ENCODE results near the gene CSNK2A1. TPM values are rescaled to one million over a fixed set of nuclear protein-coding genes. Genes with fewer than 3 reads are reported as not detected.
A peak's percentile ranks its signal among the peaks of the same experiment; 100 is the strongest.

Gene CSNK2A1
- 183 and 255 TPM in 2 replicates for polyA plus RNA-seq
- 218 and 276 TPM in 2 replicates for polyA minus RNA-seq

DNA sequence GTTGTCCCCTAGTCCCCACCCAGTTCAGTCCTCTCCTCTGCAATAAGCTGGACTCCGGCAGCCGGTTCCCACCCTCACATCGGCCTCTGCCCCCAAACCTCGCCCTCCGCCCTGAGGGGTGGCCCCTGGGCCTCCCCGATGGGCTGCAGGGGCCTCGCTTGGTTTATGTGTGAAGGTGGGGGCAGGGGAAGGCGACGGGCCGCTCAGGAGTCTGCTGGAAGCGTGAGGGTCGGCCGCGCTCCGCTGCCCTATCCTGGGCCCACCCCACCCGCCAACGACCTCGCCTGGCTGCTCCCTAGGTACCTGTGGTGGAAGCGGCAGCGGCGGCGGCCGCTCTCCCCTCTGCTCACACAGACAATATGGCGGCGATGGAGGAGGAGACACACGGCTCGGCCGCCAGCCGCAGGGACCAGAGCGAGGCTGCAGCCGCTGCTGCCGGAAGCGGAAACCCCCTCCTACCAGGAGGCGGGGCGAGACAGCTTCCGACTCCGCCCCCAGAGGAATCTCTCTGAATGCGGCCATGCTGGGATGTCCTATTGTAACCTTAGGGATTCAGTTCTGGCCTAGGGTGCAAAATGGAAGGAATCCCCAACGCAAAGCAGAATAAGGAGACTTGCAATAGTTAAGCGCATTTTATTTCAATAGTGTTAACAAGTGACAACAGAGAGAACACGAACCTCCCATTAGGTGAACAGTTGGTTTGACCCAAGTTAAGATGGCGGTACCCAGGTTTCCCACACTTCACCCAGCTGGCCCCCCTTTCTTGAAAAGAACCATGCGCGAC lies at the start of gene CSNK2A1:
Gene CSNK2A1 (minus strand): TSS at position 422 of the 784 bp plus-strand sequence. CDS start 35,239 bp downstream, outside the sequence.
- H3K9ac ChIP-seq (ENCODE audit: low read length), result peak within 1 kb of the TSS; percentile 99
- peak within 1 kb of the TSS; percentile 95 for H3K4me3 ChIP-seq (ENCODE audit: low read length)
- TF ChIP-seq MXI1 (conservative IDR thresholded peaks at IDR 0.05; ENCODE audit: poor library complexity, severe bottlenecking), result peak; percentile 77
- no peak for TF ChIP-seq EZH2 (IDR thresholded peaks at IDR 0.05; ENCODE audit: borderline replicate concordance, insufficient read depth, low read length, poor library complexity, severe bottlenecking)
- peak; percentile 31 for TF ChIP-seq EP300 (conservative IDR thresholded peaks at IDR 0.05; ENCODE audit: poor library complexity, severe bottlenecking)
- TF ChIP-seq POLR2AphosphoS5 (IDR thresholded peaks at IDR 0.05), result peak; percentile 98
- TF ChIP-seq, protein P1, sequence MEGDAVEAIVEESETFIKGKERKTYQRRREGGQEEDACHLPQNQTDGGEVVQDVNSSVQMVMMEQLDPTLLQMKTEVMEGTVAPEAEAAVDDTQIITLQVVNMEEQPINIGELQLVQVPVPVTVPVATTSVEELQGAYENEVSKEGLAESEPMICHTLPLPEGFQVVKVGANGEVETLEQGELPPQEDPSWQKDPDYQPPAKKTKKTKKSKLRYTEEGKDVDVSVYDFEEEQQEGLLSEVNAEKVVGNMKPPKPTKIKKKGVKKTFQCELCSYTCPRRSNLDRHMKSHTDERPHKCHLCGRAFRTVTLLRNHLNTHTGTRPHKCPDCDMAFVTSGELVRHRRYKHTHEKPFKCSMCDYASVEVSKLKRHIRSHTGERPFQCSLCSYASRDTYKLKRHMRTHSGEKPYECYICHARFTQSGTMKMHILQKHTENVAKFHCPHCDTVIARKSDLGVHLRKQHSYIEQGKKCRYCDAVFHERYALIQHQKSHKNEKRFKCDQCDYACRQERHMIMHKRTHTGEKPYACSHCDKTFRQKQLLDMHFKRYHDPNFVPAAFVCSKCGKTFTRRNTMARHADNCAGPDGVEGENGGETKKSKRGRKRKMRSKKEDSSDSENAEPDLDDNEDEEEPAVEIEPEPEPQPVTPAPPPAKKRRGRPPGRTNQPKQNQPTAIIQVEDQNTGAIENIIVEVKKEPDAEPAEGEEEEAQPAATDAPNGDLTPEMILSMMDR (IDR thresholded peaks at IDR 0.05; ENCODE audit: poor library complexity, severe bottlenecking), result peak; percentile 21
- TF ChIP-seq SMC3 (conservative IDR thresholded peaks at IDR 0.05; ENCODE audit: poor library complexity), result peak; percentile 33
- peak; percentile 90 for TF ChIP-seq TAF1 (IDR thresholded peaks at IDR 0.05; ENCODE audit: low read depth)
- no peak for TF ChIP-seq RAD21 (conservative IDR thresholded peaks at IDR 0.05)
- TF ChIP-seq, protein P2, sequence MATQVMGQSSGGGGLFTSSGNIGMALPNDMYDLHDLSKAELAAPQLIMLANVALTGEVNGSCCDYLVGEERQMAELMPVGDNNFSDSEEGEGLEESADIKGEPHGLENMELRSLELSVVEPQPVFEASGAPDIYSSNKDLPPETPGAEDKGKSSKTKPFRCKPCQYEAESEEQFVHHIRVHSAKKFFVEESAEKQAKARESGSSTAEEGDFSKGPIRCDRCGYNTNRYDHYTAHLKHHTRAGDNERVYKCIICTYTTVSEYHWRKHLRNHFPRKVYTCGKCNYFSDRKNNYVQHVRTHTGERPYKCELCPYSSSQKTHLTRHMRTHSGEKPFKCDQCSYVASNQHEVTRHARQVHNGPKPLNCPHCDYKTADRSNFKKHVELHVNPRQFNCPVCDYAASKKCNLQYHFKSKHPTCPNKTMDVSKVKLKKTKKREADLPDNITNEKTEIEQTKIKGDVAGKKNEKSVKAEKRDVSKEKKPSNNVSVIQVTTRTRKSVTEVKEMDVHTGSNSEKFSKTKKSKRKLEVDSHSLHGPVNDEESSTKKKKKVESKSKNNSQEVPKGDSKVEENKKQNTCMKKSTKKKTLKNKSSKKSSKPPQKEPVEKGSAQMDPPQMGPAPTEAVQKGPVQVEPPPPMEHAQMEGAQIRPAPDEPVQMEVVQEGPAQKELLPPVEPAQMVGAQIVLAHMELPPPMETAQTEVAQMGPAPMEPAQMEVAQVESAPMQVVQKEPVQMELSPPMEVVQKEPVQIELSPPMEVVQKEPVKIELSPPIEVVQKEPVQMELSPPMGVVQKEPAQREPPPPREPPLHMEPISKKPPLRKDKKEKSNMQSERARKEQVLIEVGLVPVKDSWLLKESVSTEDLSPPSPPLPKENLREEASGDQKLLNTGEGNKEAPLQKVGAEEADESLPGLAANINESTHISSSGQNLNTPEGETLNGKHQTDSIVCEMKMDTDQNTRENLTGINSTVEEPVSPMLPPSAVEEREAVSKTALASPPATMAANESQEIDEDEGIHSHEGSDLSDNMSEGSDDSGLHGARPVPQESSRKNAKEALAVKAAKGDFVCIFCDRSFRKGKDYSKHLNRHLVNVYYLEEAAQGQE (IDR thresholded peaks at IDR 0.05; ENCODE audit: borderline replicate concordance), result peak; percentile 95
- H3K4me2 ChIP-seq (ENCODE audit: low read length), result peak within 1 kb of the TSS; percentile 78
- no peaks in the 10 kb centered on the region for H3K27me3 ChIP-seq (ENCODE audit: insufficient read depth, low read depth, low read length)
- H2AFZ ChIP-seq (ENCODE audit: low read depth, low read length), result peak within 1 kb of the TSS; percentile 97
- H3K36me3 ChIP-seq (ENCODE audit: insufficient read depth, low read length), result no peaks in the 10 kb centered on the region
- no peaks in the 10 kb centered on the region for H3K9me3 ChIP-seq (ENCODE audit: low read length)
- peaks cover 49% of the 10 kb centered on the region for H3K79me2 ChIP-seq (replicated peaks; ENCODE audit: insufficient read depth, low read length)
- peak within 1 kb of the TSS; percentile 97 for H3K27ac ChIP-seq (ENCODE audit: low read length)
- H3F3A ChIP-seq (ENCODE audit: insufficient read depth, low read length, poor library complexity, severe bottlenecking), result no peaks in the 10 kb centered on the region
- no peaks in the 10 kb centered on the region for H4K20me1 ChIP-seq (ENCODE audit: insufficient read depth)
- no peaks in the 10 kb centered on the region for H3K9me2 ChIP-seq (ENCODE audit: insufficient read depth, low read length)

GRCh38 chr20:592506-592905 lies 48.9 kb upstream of the CSNK2A1 start:
- H3K9me3 ChIP-seq (ENCODE audit: low read length), result no peaks in the 10 kb centered on the region
- no peaks in the 10 kb centered on the region for H4K20me1 ChIP-seq (ENCODE audit: insufficient read depth)
- H3F3A ChIP-seq (ENCODE audit: insufficient read depth, low read length, poor library complexity, severe bottlenecking), result no peaks in the 10 kb centered on the region
- no peaks in the 10 kb centered on the region for H3K9me2 ChIP-seq (ENCODE audit: insufficient read depth, low read length)
- H3K27ac ChIP-seq (ENCODE audit: low read length), result no peak overlapping the region
- H2AFZ ChIP-seq (ENCODE audit: low read depth, low read length), result no peak overlapping the region
- H3K9ac ChIP-seq (ENCODE audit: low read length), result no peak overlapping the region
- no peak for TF ChIP-seq RAD21 (conservative IDR thresholded peaks at IDR 0.05)
- TF ChIP-seq SMC3 (conservative IDR thresholded peaks at IDR 0.05; ENCODE audit: poor library complexity), result no peak
- TF ChIP-seq, protein P2 (IDR thresholded peaks at IDR 0.05; ENCODE audit: borderline replicate concordance), result no peak
- TF ChIP-seq EP300 (conservative IDR thresholded peaks at IDR 0.05; ENCODE audit: poor library complexity, severe bottlenecking), result no peak
- no peak for TF ChIP-seq MXI1 (conservative IDR thresholded peaks at IDR 0.05; ENCODE audit: poor library complexity, severe bottlenecking)
- no peak for TF ChIP-seq POLR2AphosphoS5 (IDR thresholded peaks at IDR 0.05)
- TF ChIP-seq TAF1 (IDR thresholded peaks at IDR 0.05; ENCODE audit: low read depth), result no peak
- TF ChIP-seq, protein P1 (IDR thresholded peaks at IDR 0.05; ENCODE audit: poor library complexity, severe bottlenecking), result no peak
- no peak for TF ChIP-seq EZH2 (IDR thresholded peaks at IDR 0.05; ENCODE audit: borderline replicate concordance, insufficient read depth, low read length, poor library complexity, severe bottlenecking)
- no peak overlapping the region for H3K4me3 ChIP-seq (ENCODE audit: low read length)
- H3K27me3 ChIP-seq (ENCODE audit: insufficient read depth, low read depth, low read length), result no peaks in the 10 kb centered on the region
- no peaks in the 10 kb centered on the region for H3K79me2 ChIP-seq (replicated peaks; ENCODE audit: insufficient read depth, low read length)
- H3K36me3 ChIP-seq (ENCODE audit: insufficient read depth, low read length), result no peaks in the 10 kb centered on the region
- no peak overlapping the region for H3K4me2 ChIP-seq (ENCODE audit: low read length)
